OCI-LY3 (cell line): ENCODE results near the gene FAM117B.

ENCODE experiments used
- EZH2phosphoT487 ChIP-seq: fragments of 200-600 bp; shearing (Covaris generic); IDR thresholded peaks from 2 replicates; pipeline ENCODE4 v1.6.1; 2018; ENCODE audit warnings: antibody characterized with exemption, mixed run types, low read depth
- TF ChIP-seq, protein P1 (sequence below): fragments of 200-600, 300-600 bp; sonication (generic); IDR thresholded peaks from 2 replicates; pipeline ENCODE4 v1.5.1; 2014; ENCODE audit warnings: antibody characterized with exemption, low read length, low read depth

DNA sequence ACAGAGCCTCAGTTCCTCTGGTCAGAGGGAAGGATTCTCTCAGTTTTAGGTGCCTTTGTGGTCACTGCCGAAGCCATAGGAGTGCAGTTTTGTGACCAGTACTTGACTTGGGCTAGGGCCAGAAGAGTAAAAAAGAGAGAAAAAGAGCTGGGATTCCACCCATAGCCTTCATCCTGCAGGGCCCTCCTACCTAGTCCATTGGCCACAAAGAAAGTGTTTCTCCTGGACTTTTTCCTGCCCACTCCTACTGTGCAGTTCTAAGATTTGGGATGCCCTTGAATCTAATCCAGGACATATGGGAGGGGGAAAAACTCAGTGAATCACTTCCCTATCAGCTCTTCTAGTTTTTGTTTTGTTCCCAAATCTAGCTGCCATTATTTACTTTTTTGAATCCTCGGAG lies 26.0 kb downstream of the FAM117B start:
- TF ChIP-seq, protein P1, sequence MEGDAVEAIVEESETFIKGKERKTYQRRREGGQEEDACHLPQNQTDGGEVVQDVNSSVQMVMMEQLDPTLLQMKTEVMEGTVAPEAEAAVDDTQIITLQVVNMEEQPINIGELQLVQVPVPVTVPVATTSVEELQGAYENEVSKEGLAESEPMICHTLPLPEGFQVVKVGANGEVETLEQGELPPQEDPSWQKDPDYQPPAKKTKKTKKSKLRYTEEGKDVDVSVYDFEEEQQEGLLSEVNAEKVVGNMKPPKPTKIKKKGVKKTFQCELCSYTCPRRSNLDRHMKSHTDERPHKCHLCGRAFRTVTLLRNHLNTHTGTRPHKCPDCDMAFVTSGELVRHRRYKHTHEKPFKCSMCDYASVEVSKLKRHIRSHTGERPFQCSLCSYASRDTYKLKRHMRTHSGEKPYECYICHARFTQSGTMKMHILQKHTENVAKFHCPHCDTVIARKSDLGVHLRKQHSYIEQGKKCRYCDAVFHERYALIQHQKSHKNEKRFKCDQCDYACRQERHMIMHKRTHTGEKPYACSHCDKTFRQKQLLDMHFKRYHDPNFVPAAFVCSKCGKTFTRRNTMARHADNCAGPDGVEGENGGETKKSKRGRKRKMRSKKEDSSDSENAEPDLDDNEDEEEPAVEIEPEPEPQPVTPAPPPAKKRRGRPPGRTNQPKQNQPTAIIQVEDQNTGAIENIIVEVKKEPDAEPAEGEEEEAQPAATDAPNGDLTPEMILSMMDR = no peak
- TF ChIP-seq EZH2phosphoT487 = no peak
